GM19328 (cell line): ENCODE measurements around the gene THAP4.
"Not testable (repeated sequence)": the region's sequence is repeated elsewhere in the genome, so short reads cannot be mapped to it uniquely, and the experiment has no call there.

Experiments used
- ATAC-seq: cut with Tn5 transposase; IDR thresholded peaks from one replicate; pipeline ENCODE4 v1.9.1; 2021; ENCODE audit warnings: mild to moderate bottlenecking, moderate library complexity; ENCODE audit not compliant: unreplicated experiment

Gene THAP4

GRCh38 chr2:241665731-241666440, 28.9 kb upstream of the THAP4 start:
- no peak for ATAC-seq

GRCh38 chr2:241662731-241663130, 25.8 kb upstream of the THAP4 start:
- not testable (repeated sequence) for ATAC-seq

GRCh38 chr2:241660593-241661213, 23.7 kb upstream of the THAP4 start:
- no peak for ATAC-seq

- no peak for ATAC-seq
Measured at GRCh38 chr2:241659150-241659739, 22.3 kb upstream of the THAP4 start.

- no peak for ATAC-seq
Measured at GRCh38 chr2:241658296-241658695, 21.3 kb upstream of the THAP4 start.

- ATAC-seq: no peak
Measured at GRCh38 chr2:241657786-241658254, 20.9 kb upstream of the THAP4 start.

- ATAC-seq: no peak
Measured at GRCh38 chr2:241656190-241656741, 19.3 kb upstream of the THAP4 start.

GRCh38 chr2:241655516-241656189, 18.7 kb upstream of the THAP4 start:
- no peak for ATAC-seq

- ATAC-seq: no peak
Measured at GRCh38 chr2:241654551-241654950, 17.6 kb upstream of the THAP4 start.

GRCh38 chr2:241653210-241653750, 16.3 kb upstream of the THAP4 start:
- ATAC-seq: no peak

- ATAC-seq: no peak
Measured at GRCh38 chr2:241652722-241653121, 15.8 kb upstream of the THAP4 start.

GRCh38 chr2:241652142-241652541, 15.2 kb upstream of the THAP4 start:
- no peak for ATAC-seq

- ATAC-seq: no peak
Measured at GRCh38 chr2:241649927-241650326, 13.0 kb upstream of the THAP4 start.

- ATAC-seq: no peak
Measured at GRCh38 chr2:241649404-241649803, 12.4 kb upstream of the THAP4 start.

GRCh38 chr2:241648453-241648852, 11.5 kb upstream of the THAP4 start:
- no peak for ATAC-seq

GRCh38 chr2:241645915-241646645, 9.1 kb upstream of the THAP4 start:
- no peak for ATAC-seq

- ATAC-seq: no peak
Measured at GRCh38 chr2:241645056-241645914, 8.3 kb upstream of the THAP4 start.

- ATAC-seq: no peak
Measured at GRCh38 chr2:241641631-241642030, 4.7 kb upstream of the THAP4 start.

- no peak for ATAC-seq
Measured at GRCh38 chr2:241640165-241640795, 3.3 kb upstream of the THAP4 start.
